H9 (cell line): Measurements from ENCODE around the gene SDR42E1. TPM values are rescaled to one million over a fixed set of nuclear protein-coding genes. Genes with fewer than 3 reads are reported as not detected.

Experiments used
- DNase-seq: peaks from one replicate; pipeline ENCODE4 v3.0.0-alpha.2; 2017
- H2AFZ ChIP-seq: one replicate; pipeline ENCODE4 v1.6.1; 2013; ENCODE audit warnings: mild to moderate bottlenecking, low read length, control low read depth, moderate library complexity
- H2AK5ac ChIP-seq: 2 replicates; pipeline ENCODE4 v1.6.1; 2013; ENCODE audit warnings: low read length, control low read depth, mixed read lengths; ENCODE audit not compliant: insufficient read length
- H2BK120ac ChIP-seq: one replicate; pipeline ENCODE4 v1.6.1; 2013; ENCODE audit warnings: low read depth, mild to moderate bottlenecking, low read length, control low read depth, inconsistent platforms; ENCODE audit not compliant: poor library complexity, severe bottlenecking
- H2BK12ac ChIP-seq: 2 replicates; pipeline ENCODE4 v1.6.1; 2013; ENCODE audit warnings: low read length, control low read depth, mixed read lengths, low read depth; ENCODE audit not compliant: insufficient read length
- H2BK15ac ChIP-seq: 2 replicates; pipeline ENCODE4 v1.6.1; 2013; ENCODE audit warnings: low read depth, low read length, control low read depth
- H2BK20ac ChIP-seq: one replicate; pipeline ENCODE4 v1.6.1; 2013; ENCODE audit warnings: low read depth, mild to moderate bottlenecking, low read length, control low read depth, inconsistent platforms; ENCODE audit not compliant: poor library complexity, severe bottlenecking
- H2BK5ac ChIP-seq: 2 replicates; pipeline ENCODE4 v1.6.1; 2013; ENCODE audit warnings: low read length, control low read depth, mixed read lengths; ENCODE audit not compliant: insufficient read length
- H3K14ac ChIP-seq: 2 replicates; pipeline ENCODE4 v1.6.1; 2013; ENCODE audit warnings: low read length, control low read depth; ENCODE audit not compliant: insufficient read depth
- H3K18ac ChIP-seq: 2 replicates; pipeline ENCODE4 v1.6.1; 2013; ENCODE audit warnings: low read depth, mild to moderate bottlenecking, mixed read lengths, low read length, control low read depth; ENCODE audit not compliant: insufficient read length
- H3K23ac ChIP-seq: 2 replicates; pipeline ENCODE4 v1.6.1; 2013; ENCODE audit warnings: low read length, control low read depth, mixed read lengths, low read depth; ENCODE audit not compliant: insufficient read length
- H3K23me2 ChIP-seq: 2 replicates; pipeline ENCODE4 v1.6.1; 2013; ENCODE audit warnings: low read depth, mild to moderate bottlenecking, mixed read lengths, low read length, control low read depth; ENCODE audit not compliant: insufficient read length, poor library complexity, severe bottlenecking
- H3K27ac ChIP-seq: 2 replicates; pipeline ENCODE4 v1.5.1; 2013; ENCODE audit warnings: low read length, control low read depth, mixed read lengths, low read depth; ENCODE audit not compliant: insufficient read length
- H3K27me3 ChIP-seq: 2 replicates; pipeline ENCODE4 v1.6.1; 2013; ENCODE audit warnings: low read length, control low read depth, inconsistent platforms; ENCODE audit not compliant: insufficient read depth
- H3K4ac ChIP-seq: 2 replicates; pipeline ENCODE4 v1.6.1; 2013; ENCODE audit warnings: low read depth, mild to moderate bottlenecking, control low read depth, inconsistent platforms, low read length, moderate library complexity
- H3K4me1 ChIP-seq: 2 replicates; pipeline ENCODE4 v1.6.1; 2013; ENCODE audit warnings: low read length, control low read depth, inconsistent platforms; ENCODE audit not compliant: insufficient read depth
- H3K4me2 ChIP-seq: 2 replicates; pipeline ENCODE4 v1.6.1; 2013; ENCODE audit warnings: low read length, control low read depth, mixed read lengths; ENCODE audit not compliant: insufficient read length, insufficient read depth
- H3K56ac ChIP-seq: 2 replicates; pipeline ENCODE4 v1.6.1; 2013; ENCODE audit warnings: low read depth, mild to moderate bottlenecking, mixed read lengths, low read length, control low read depth; ENCODE audit not compliant: insufficient read length
- H3K79me1 ChIP-seq: 2 replicates; pipeline ENCODE4 v1.6.1; 2013; ENCODE audit warnings: low read depth, mild to moderate bottlenecking, moderate library complexity, low read length, control low read depth, inconsistent platforms; ENCODE audit not compliant: insufficient read depth, poor library complexity, severe bottlenecking
- H3K79me2 ChIP-seq: 2 replicates; pipeline ENCODE4 v1.6.1; 2013; ENCODE audit warnings: low read length, control low read depth, inconsistent platforms; ENCODE audit not compliant: insufficient read depth
- H3K9ac ChIP-seq: 2 replicates; pipeline ENCODE4 v1.6.1; 2013; ENCODE audit warnings: low read length, control low read depth, mixed read lengths; ENCODE audit not compliant: insufficient read length; ENCODE audit errors: extremely low read depth
- H3K9me3 ChIP-seq: one replicate; pipeline ENCODE4 v1.6.1; 2013; ENCODE audit warnings: low read depth, low read length, inconsistent platforms; ENCODE audit not compliant: control insufficient read depth
- H3T11ph ChIP-seq: one replicate; pipeline ENCODE4 v1.6.1; 2013; ENCODE audit warnings: mild to moderate bottlenecking, low read length, control low read depth, inconsistent platforms
- H4K20me1 ChIP-seq: one replicate; pipeline ENCODE4 v1.6.1; 2013; ENCODE audit not compliant: control insufficient read depth, insufficient read length, insufficient read depth
- H4K5ac ChIP-seq: 2 replicates; pipeline ENCODE4 v1.6.1; 2013; ENCODE audit warnings: low read depth, mild to moderate bottlenecking, mixed read lengths, low read length, control low read depth; ENCODE audit not compliant: insufficient read length
- H4K8ac ChIP-seq: replicated peaks from 2 replicates; pipeline ENCODE4 v1.6.1; 2013; ENCODE audit warnings: low read length, control low read depth, mixed read lengths, low read depth; ENCODE audit not compliant: insufficient read length
- H4K91ac ChIP-seq: 2 replicates; pipeline ENCODE4 v1.6.1; 2013; ENCODE audit warnings: low read depth, mild to moderate bottlenecking, moderate library complexity, mixed read lengths, low read length, control low read depth; ENCODE audit not compliant: insufficient read length
- H3K27ac Mint-ChIP-seq, 3 experiments: 2 replicates in 2 of 3; 3 replicates in 1 of 3; pipeline ENCODE4 v1.8.0; 2020 to 2021; ENCODE audit warnings: mixed read lengths in 3 of 3, mild to moderate bottlenecking in 1 of 3, moderate library complexity in 1 of 3
- H3K27me3 Mint-ChIP-seq: 2 replicates; pipeline ENCODE4 v1.8.0; 2021; ENCODE audit warnings: low read depth, mild to moderate bottlenecking, moderate library complexity, mixed read lengths
- H3K36me3 Mint-ChIP-seq, 3 experiments: 2 replicates in 2 of 3; 3 replicates in 1 of 3; pipeline ENCODE4 v1.8.0; 2020 to 2021; ENCODE audit warnings: low read depth in 3 of 3, mixed read lengths in 3 of 3; ENCODE audit not compliant: insufficient read depth in 1 of 3
- H3K4me1 Mint-ChIP-seq, 2 experiments: 2 replicates each; pipeline ENCODE4 v1.8.0; 2020; ENCODE audit warnings: mixed read lengths in 2 of 2
- H3K4me3 Mint-ChIP-seq, 2 experiments: 2 replicates in 1 of 2; 3 replicates in 1 of 2; pipeline ENCODE4 v1.8.0; 2020 to 2021; ENCODE audit warnings: mild to moderate bottlenecking in 2 of 2, mixed read lengths in 2 of 2, moderate library complexity in 1 of 2
- H3K9me3 Mint-ChIP-seq, 2 experiments: 2 replicates in 1 of 2; 3 replicates in 1 of 2; pipeline ENCODE4 v1.8.0; 2020; ENCODE audit warnings: mild to moderate bottlenecking in 2 of 2, mixed read lengths in 2 of 2, moderate library complexity in 1 of 2
- WGBS: extraction: QIAGEN DNeasy Blood & Tissue Kit; methylation state at CpG from one replicate; pipeline ENCODE4 v1.1.7; 2013; ENCODE audit warnings: missing lambda C conversion rate, low lambda C conversion rate, mixed read lengths; ENCODE audit not compliant: insufficient read length; ENCODE audit errors: extremely low coverage; 5-methylcytosine and 5-hydroxymethylcytosine counted together
- total RNA-seq: library from RNA; stranded (reverse); gene quantifications from 2 replicates; pipeline ENCODE4 v1.2.1, GENCODE V29; 2021
- TF ChIP-seq, protein P1 (sequence below): fragments of 200-600 bp; sonication (generic); conservative IDR thresholded peaks from 3 replicates; pipeline ENCODE4 v1.8.0; 2021; ENCODE audit warnings: antibody characterized with exemption, mild to moderate bottlenecking

Gene SDR42E1
- total RNA-seq, 1 experiment from 2014 or later: not detected

- Histone ChIP-seq H2AK5ac (no peak overlapping the region), H3K4me1 (peaks cover 13% of the 10 kb centered on the region; the same call in 1 of the 2 replicates), H3K79me2 (no peaks in the 10 kb centered on the region), H2BK20ac (no peak overlapping the region), H3K9me3 (no peaks in the 10 kb centered on the region), H3T11ph (no peak overlapping the region), H3K56ac (no peak overlapping the region), H3K9ac (no peak overlapping the region), H3K27me3 (no peaks in the 10 kb centered on the region), H4K91ac (no peak overlapping the region), H4K20me1 (no peaks in the 10 kb centered on the region), H3K14ac (no peak overlapping the region; the same call in 1 of the 2 replicates), H2BK12ac (no peak overlapping the region), H4K8ac (no peak overlapping the region), H3K4me2 (no peak overlapping the region), H2AFZ (no peak overlapping the region), H3K79me1 (no peaks in the 10 kb centered on the region), H3K27ac (no peak overlapping the region), H3K23ac (no peak overlapping the region), H2BK5ac (no peak overlapping the region), H3K23me2 (no peaks in the 10 kb centered on the region), H2BK15ac (no peak overlapping the region), H2BK120ac (no peak overlapping the region), H3K18ac (no peak overlapping the region), H3K4ac (no peak overlapping the region), H4K5ac (no peak overlapping the region)
- Mint-ChIP-seq H3K27me3 (peaks cover 11% of the 10 kb centered on the region), H3K4me3 (no peak overlapping the region), H3K36me3 (peaks cover 0 to 5% (median 3%) of the 10 kb centered on the region in 3 experiments; a peak in 2 of 7 replicates), H3K9me3 (no peaks in the 10 kb centered on the region), H3K4me1 (peaks cover 63 to 64% of the 10 kb centered on the region in 2 experiments), H3K27ac (no peak overlapping the region)
- TF ChIP-seq, protein P1, sequence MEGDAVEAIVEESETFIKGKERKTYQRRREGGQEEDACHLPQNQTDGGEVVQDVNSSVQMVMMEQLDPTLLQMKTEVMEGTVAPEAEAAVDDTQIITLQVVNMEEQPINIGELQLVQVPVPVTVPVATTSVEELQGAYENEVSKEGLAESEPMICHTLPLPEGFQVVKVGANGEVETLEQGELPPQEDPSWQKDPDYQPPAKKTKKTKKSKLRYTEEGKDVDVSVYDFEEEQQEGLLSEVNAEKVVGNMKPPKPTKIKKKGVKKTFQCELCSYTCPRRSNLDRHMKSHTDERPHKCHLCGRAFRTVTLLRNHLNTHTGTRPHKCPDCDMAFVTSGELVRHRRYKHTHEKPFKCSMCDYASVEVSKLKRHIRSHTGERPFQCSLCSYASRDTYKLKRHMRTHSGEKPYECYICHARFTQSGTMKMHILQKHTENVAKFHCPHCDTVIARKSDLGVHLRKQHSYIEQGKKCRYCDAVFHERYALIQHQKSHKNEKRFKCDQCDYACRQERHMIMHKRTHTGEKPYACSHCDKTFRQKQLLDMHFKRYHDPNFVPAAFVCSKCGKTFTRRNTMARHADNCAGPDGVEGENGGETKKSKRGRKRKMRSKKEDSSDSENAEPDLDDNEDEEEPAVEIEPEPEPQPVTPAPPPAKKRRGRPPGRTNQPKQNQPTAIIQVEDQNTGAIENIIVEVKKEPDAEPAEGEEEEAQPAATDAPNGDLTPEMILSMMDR: peak; percentile 72
- WGBS: no CpG with 5 or more reads among the region's 3 CpGs
- no peak for DNase-seq
Observed at GRCh38 chr16:81940781-81941560, 70.3 kb downstream of the SDR42E1 start.
